Tibial artery (tissue), 4 donors: Measurements from ENCODE around the gene EMP2.
"Not testable (repeated sequence)": the region's sequence is repeated elsewhere in the genome, so short reads cannot be mapped to it uniquely, and the experiment has no call there.

ENCODE experiments used
- DNase-seq, 2 donors: peaks; one replicate each; pipeline ENCODE4 v3.0.0-alpha.2; 2019
- H3K27ac ChIP-seq, 2 donors: fragments of 200-600 bp; sonication (generic) in 1 of 2; 1 replicate in 1 of 2; 2 replicates in 1 of 2; pipeline ENCODE4 v1.5.1; 2018 to 2019; ENCODE audit warnings: mild to moderate bottlenecking in 1 of 2
- H3K27me3 ChIP-seq, 2 donors: fragments of 200-600 bp; sonication (generic) in 1 of 2; one replicate each; pipeline versions ENCODE4 v1.5.1 to v1.6.0; 2016 to 2019
- H3K36me3 ChIP-seq, 3 donors: fragments of 200-600 bp; sonication (generic) in 2 of 3; one replicate each; pipeline ENCODE4 v1.5.1; 2016 to 2019; ENCODE audit warnings: mild to moderate bottlenecking in 2 of 3
- H3K4me1 ChIP-seq, 4 donors: fragments of 200-600 bp; sonication (generic) in 2 of 4; 1 replicate in 3 of 4; 2 replicates in 1 of 4; pipeline ENCODE4 v1.5.1; 2016 to 2019
- H3K4me3 ChIP-seq, 2 donors: fragments of 200-600 bp; sonication (generic) in 1 of 2; 1 replicate in 1 of 2; 2 replicates in 1 of 2; pipeline ENCODE4 v1.5.1; 2018 to 2019; ENCODE audit warnings: mild to moderate bottlenecking in 2 of 2
- H3K9me3 ChIP-seq, 3 donors: fragments of 200-600 bp; sonication (generic) in 1 of 3; one replicate each; pipeline ENCODE4 v1.5.1; 2016 to 2019
- CTCF ChIP-seq, 2 experiments: fragments of 200-600 bp in 1 of 2; fragments of 450-650 bp in 1 of 2; IDR thresholded peaks; one replicate each; pipeline ENCODE4 v1.5.1; 2017 to 2019; ENCODE audit warnings: antibody characterized with exemption in 2 of 2, mild to moderate bottlenecking in 1 of 2, moderate library complexity in 1 of 2
- intact Hi-C: fragments of 100-400 bp; cut with DNase I; formaldehyde crosslinking; loops from one replicate; pipeline ENCODE4 v1.15.0; 2023; ENCODE audit warnings: low total_unique reads

Gene EMP2

DNA sequence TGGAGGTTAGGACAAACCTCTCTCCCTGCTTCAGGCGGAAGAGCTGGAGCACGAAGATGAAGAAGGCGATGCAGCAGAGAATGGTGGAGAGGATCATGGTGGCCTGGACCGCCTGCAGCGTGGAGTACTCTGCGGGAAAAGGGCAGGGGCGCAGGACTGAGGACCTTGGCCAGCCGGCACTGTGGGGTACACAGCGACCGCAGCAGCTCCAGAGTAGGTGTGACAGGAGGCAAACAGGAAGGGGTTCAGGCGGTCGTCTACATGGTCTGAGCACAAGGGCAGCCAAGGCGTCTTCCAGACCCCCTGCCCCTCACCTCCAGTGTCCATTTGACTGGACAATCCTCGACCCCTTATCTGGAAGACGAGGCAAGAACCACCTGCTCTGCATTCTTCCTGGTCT lies 42.5 kb downstream of the EMP2 start:
- no peak for DNase-seq
- intact Hi-C loops, result no loop called here

DNA sequence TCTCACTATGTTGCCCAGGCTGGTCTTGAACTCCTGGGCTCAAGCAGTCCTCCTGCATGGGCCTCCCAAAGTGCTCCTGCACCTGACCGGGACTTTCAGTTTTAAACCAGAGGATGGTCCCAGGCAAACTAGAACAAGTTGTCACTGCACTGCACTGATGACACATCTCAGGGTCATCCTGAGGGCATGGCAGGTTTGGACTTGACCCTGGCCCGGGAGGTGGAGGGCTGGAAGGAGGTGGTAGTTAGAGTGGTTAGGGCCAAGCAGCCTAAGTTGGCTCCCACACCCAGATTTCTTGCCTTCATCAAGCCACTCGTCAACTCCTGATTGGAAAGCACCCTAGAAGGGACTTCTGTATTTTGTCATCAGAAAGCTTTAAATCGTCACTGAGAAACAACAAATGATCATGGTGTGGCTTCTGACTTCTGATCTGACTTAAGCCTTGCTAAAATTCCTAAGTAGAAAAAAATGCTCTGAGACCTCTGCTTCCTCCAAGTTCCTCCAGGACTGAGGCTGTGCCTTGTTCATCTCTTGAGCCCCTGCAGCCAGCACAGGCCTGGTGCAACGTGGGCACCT lies 43.5 kb downstream of the EMP2 start:
- no peak for DNase-seq
- peaks cover 0 to 6% (median 0%) of the 10 kb centered on the region in 4 donors for H3K4me1 ChIP-seq
- intact Hi-C loops, result no loop called here
- H3K4me3 ChIP-seq, result no peak overlapping the region
- no peak overlapping the region for H3K27ac ChIP-seq
- H3K9me3 ChIP-seq, result no peaks in the 10 kb centered on the region
- H3K36me3 ChIP-seq, result peaks cover 68 to 98% (median 91%) of the 10 kb centered on the region in 3 donors
- no peaks in the 10 kb centered on the region for H3K27me3 ChIP-seq
- TF ChIP-seq CTCF (IDR thresholded peaks at IDR 0.05), result no peak

More for the DNA sequence above, 42.5 kb downstream of the EMP2 start:
- no peak for TF ChIP-seq CTCF (IDR thresholded peaks at IDR 0.05)
- Histone ChIP-seq H3K27me3 (no peaks in the 10 kb centered on the region), H3K9me3 (no peaks in the 10 kb centered on the region), H3K27ac (no peak overlapping the region), H3K4me1 (peaks cover 0 to 6% (median 0%) of the 10 kb centered on the region in 4 donors), H3K36me3 (peaks cover 65 to 98% (median 94%) of the 10 kb centered on the region in 3 donors), H3K4me3 (no peak overlapping the region)

DNA sequence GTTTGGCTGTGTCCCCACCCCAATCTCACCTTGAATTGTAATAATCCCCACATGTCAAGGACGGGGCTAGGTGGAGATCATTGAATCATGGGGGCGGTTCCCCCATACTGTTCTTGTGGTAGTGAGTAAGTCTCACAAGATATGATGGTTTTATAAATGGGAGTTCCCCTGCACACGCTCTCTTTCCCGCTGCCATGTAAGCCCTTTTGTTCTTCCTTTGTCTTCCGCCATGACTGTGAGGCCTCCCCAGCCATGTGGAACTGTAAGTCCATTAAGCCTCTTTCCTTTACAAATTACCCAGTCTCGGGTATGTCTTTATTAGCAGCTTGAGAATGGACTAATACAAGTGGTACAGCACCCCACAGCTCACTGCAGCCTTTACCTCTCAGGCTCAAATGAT lies 44.1 kb downstream of the EMP2 start:
- DNase-seq, H3K4me3 ChIP-seq, H3K9me3 ChIP-seq, H3K27ac ChIP-seq, H3K27me3 ChIP-seq, H3K4me1 ChIP-seq, intact Hi-C loops: not testable (repeated sequence)
- H3K36me3 ChIP-seq, result peaks cover 68 to 98% (median 91%) of the 10 kb centered on the region in 3 donors

DNA sequence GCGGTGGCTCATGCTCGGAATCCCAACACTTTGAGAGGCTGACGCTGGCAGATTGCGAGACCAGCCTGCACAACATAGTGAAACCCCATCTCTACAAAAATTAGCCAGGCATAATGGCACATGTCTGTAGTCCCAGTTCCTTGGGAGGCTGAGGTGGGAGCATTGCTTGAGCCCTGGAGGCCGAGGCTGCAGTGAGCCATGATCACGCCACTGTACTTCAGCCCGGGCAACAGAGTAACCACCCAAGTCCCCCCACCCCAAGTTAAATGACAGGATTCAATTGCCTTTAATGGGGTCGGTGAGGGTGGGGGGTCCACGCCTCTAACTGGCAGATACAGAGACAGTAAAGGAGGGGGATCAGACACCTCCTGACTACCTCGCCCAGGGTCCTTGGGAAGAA lies 44.9 kb downstream of the EMP2 start:
- no peak for TF ChIP-seq CTCF (IDR thresholded peaks at IDR 0.05)
- Histone ChIP-seq H3K4me1 (no peaks in the 10 kb centered on the region), H3K27me3 (no peaks in the 10 kb centered on the region), H3K4me3 (no peak overlapping the region), H3K36me3 (peaks cover 68 to 98% (median 82%) of the 10 kb centered on the region in 3 donors), H3K9me3 (no peaks in the 10 kb centered on the region), H3K27ac (no peak overlapping the region)
- intact Hi-C loops, result no loop called here
- DNase-seq, result no peak

- no peaks in the 10 kb centered on the region for H3K4me1 ChIP-seq
- no peak overlapping the region for H3K27ac ChIP-seq
- H3K36me3 ChIP-seq, result peaks cover 68 to 100% (median 75%) of the 10 kb centered on the region in 3 donors
- no peaks in the 10 kb centered on the region for H3K27me3 ChIP-seq
- H3K4me3 ChIP-seq, result no peak overlapping the region
- no peak for TF ChIP-seq CTCF (IDR thresholded peaks at IDR 0.05)
- intact Hi-C loops, result no loop called here
- no peaks in the 10 kb centered on the region for H3K9me3 ChIP-seq
- DNase-seq, result no peak
Measured at GRCh38 chr16:10534748-10535147, 45.6 kb downstream of the EMP2 start.

GRCh38 chr16:10533612-10534011 lies 46.8 kb downstream of the EMP2 start:
- H3K4me1 ChIP-seq, H3K27ac ChIP-seq, H3K9me3 ChIP-seq, DNase-seq, H3K4me3 ChIP-seq, intact Hi-C loops, H3K27me3 ChIP-seq: not testable (repeated sequence)
- peaks cover 58 to 100% (median 78%) of the 10 kb centered on the region in 3 donors for H3K36me3 ChIP-seq

DNA sequence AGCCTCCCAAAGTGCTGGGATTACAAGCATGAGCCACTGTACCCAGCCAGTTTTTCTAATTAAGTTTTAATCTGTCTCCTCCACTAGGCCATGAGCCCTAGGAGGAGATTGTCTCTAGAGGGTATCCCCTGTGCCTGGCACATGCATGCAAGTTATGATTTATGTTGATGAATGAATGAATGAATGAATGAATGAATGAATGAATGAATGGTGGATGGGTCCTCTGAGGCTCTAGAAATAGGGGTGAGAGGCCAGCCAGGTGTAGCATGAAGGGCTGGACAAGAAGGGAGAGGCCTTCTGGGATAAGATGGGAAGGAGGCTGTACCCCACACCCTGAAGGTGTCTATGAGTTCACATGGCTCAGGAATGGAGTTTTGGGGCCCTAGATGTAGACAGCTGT lies 48.8 kb downstream of the EMP2 start:
- Histone ChIP-seq H3K9me3 (no peaks in the 10 kb centered on the region), H3K27me3 (no peaks in the 10 kb centered on the region), H3K27ac (no peak overlapping the region), H3K4me1 (no peaks in the 10 kb centered on the region), H3K4me3 (no peak overlapping the region), H3K36me3 (peaks cover 50 to 100% (median 69%) of the 10 kb centered on the region in 3 donors)
- intact Hi-C loops, result no loop called here
- no peak for TF ChIP-seq CTCF (IDR thresholded peaks at IDR 0.05)
- DNase-seq, result no peak
